OCI-LY1 (cell line): ENCODE measurements around the gene CDK18.

Source experiments
- CTCF ChIP-seq: fragments of 200-600 bp; sonication (generic), shearing (Covaris generic); IDR thresholded peaks from 2 replicates; pipeline ENCODE4 v1.5.1; 2017; ENCODE audit warnings: mild to moderate bottlenecking, antibody characterized with exemption, low read length, moderate library complexity, mixed read lengths
- EZH2 ChIP-seq: fragments of 200-600 bp; sonication (generic), shearing (Covaris generic); IDR thresholded peaks from 2 replicates; pipeline ENCODE4 v1.8.0; 2017; ENCODE audit warnings: borderline replicate concordance, mixed run types, mild to moderate bottlenecking, antibody characterized with exemption, low read length, moderate library complexity, mixed read lengths

GRCh38 chr1:205480349-205480985 is 24.0 kb upstream of the CDK18 start:
- TF ChIP-seq CTCF, result no peak
- TF ChIP-seq EZH2, result no peak
